H9 (cell line): ENCODE results near the gene PHTF1. TPM values are rescaled to one million over a fixed set of nuclear protein-coding genes. Genes with fewer than 3 reads are reported as not detected.
A peak's percentile ranks its signal among the peaks of the same experiment; 100 is the strongest.

Experiments
- DNase-seq: peaks from one replicate; pipeline ENCODE4 v3.0.0-alpha.2; 2017
- H2AFZ ChIP-seq: one replicate; pipeline ENCODE4 v1.6.1; 2013; ENCODE audit warnings: mild to moderate bottlenecking, low read length, control low read depth, moderate library complexity
- H2AK5ac ChIP-seq: 2 replicates; pipeline ENCODE4 v1.6.1; 2013; ENCODE audit warnings: low read length, control low read depth, mixed read lengths; ENCODE audit not compliant: insufficient read length
- H2BK120ac ChIP-seq: one replicate; pipeline ENCODE4 v1.6.1; 2013; ENCODE audit warnings: low read depth, mild to moderate bottlenecking, low read length, control low read depth, inconsistent platforms; ENCODE audit not compliant: poor library complexity, severe bottlenecking
- H2BK12ac ChIP-seq: 2 replicates; pipeline ENCODE4 v1.6.1; 2013; ENCODE audit warnings: low read length, control low read depth, mixed read lengths, low read depth; ENCODE audit not compliant: insufficient read length
- H2BK15ac ChIP-seq: 2 replicates; pipeline ENCODE4 v1.6.1; 2013; ENCODE audit warnings: low read depth, low read length, control low read depth
- H2BK20ac ChIP-seq: one replicate; pipeline ENCODE4 v1.6.1; 2013; ENCODE audit warnings: low read depth, mild to moderate bottlenecking, low read length, control low read depth, inconsistent platforms; ENCODE audit not compliant: poor library complexity, severe bottlenecking
- H2BK5ac ChIP-seq: 2 replicates; pipeline ENCODE4 v1.6.1; 2013; ENCODE audit warnings: low read length, control low read depth, mixed read lengths; ENCODE audit not compliant: insufficient read length
- H3K14ac ChIP-seq: 2 replicates; pipeline ENCODE4 v1.6.1; 2013; ENCODE audit warnings: low read length, control low read depth; ENCODE audit not compliant: insufficient read depth
- H3K18ac ChIP-seq: 2 replicates; pipeline ENCODE4 v1.6.1; 2013; ENCODE audit warnings: low read depth, mild to moderate bottlenecking, mixed read lengths, low read length, control low read depth; ENCODE audit not compliant: insufficient read length
- H3K23ac ChIP-seq: 2 replicates; pipeline ENCODE4 v1.6.1; 2013; ENCODE audit warnings: low read length, control low read depth, mixed read lengths, low read depth; ENCODE audit not compliant: insufficient read length
- H3K23me2 ChIP-seq: 2 replicates; pipeline ENCODE4 v1.6.1; 2013; ENCODE audit warnings: low read depth, mild to moderate bottlenecking, mixed read lengths, low read length, control low read depth; ENCODE audit not compliant: insufficient read length, poor library complexity, severe bottlenecking
- H3K27ac ChIP-seq: 2 replicates; pipeline ENCODE4 v1.5.1; 2013; ENCODE audit warnings: low read length, control low read depth, mixed read lengths, low read depth; ENCODE audit not compliant: insufficient read length
- H3K27me3 ChIP-seq: 2 replicates; pipeline ENCODE4 v1.6.1; 2013; ENCODE audit warnings: low read length, control low read depth, inconsistent platforms; ENCODE audit not compliant: insufficient read depth
- H3K4ac ChIP-seq: 2 replicates; pipeline ENCODE4 v1.6.1; 2013; ENCODE audit warnings: low read depth, mild to moderate bottlenecking, control low read depth, inconsistent platforms, low read length, moderate library complexity
- H3K4me1 ChIP-seq: 2 replicates; pipeline ENCODE4 v1.6.1; 2013; ENCODE audit warnings: low read length, control low read depth, inconsistent platforms; ENCODE audit not compliant: insufficient read depth
- H3K4me2 ChIP-seq: 2 replicates; pipeline ENCODE4 v1.6.1; 2013; ENCODE audit warnings: low read length, control low read depth, mixed read lengths; ENCODE audit not compliant: insufficient read length, insufficient read depth
- H3K56ac ChIP-seq: 2 replicates; pipeline ENCODE4 v1.6.1; 2013; ENCODE audit warnings: low read depth, mild to moderate bottlenecking, mixed read lengths, low read length, control low read depth; ENCODE audit not compliant: insufficient read length
- H3K79me1 ChIP-seq: 2 replicates; pipeline ENCODE4 v1.6.1; 2013; ENCODE audit warnings: low read depth, mild to moderate bottlenecking, moderate library complexity, low read length, control low read depth, inconsistent platforms; ENCODE audit not compliant: insufficient read depth, poor library complexity, severe bottlenecking
- H3K79me2 ChIP-seq: 2 replicates; pipeline ENCODE4 v1.6.1; 2013; ENCODE audit warnings: low read length, control low read depth, inconsistent platforms; ENCODE audit not compliant: insufficient read depth
- H3K9ac ChIP-seq: 2 replicates; pipeline ENCODE4 v1.6.1; 2013; ENCODE audit warnings: low read length, control low read depth, mixed read lengths; ENCODE audit not compliant: insufficient read length; ENCODE audit errors: extremely low read depth
- H3K9me3 ChIP-seq: one replicate; pipeline ENCODE4 v1.6.1; 2013; ENCODE audit warnings: low read depth, low read length, inconsistent platforms; ENCODE audit not compliant: control insufficient read depth
- H3T11ph ChIP-seq: one replicate; pipeline ENCODE4 v1.6.1; 2013; ENCODE audit warnings: mild to moderate bottlenecking, low read length, control low read depth, inconsistent platforms
- H4K20me1 ChIP-seq: one replicate; pipeline ENCODE4 v1.6.1; 2013; ENCODE audit not compliant: control insufficient read depth, insufficient read length, insufficient read depth
- H4K5ac ChIP-seq: 2 replicates; pipeline ENCODE4 v1.6.1; 2013; ENCODE audit warnings: low read depth, mild to moderate bottlenecking, mixed read lengths, low read length, control low read depth; ENCODE audit not compliant: insufficient read length
- H4K8ac ChIP-seq: replicated peaks from 2 replicates; pipeline ENCODE4 v1.6.1; 2013; ENCODE audit warnings: low read length, control low read depth, mixed read lengths, low read depth; ENCODE audit not compliant: insufficient read length
- H4K91ac ChIP-seq: 2 replicates; pipeline ENCODE4 v1.6.1; 2013; ENCODE audit warnings: low read depth, mild to moderate bottlenecking, moderate library complexity, mixed read lengths, low read length, control low read depth; ENCODE audit not compliant: insufficient read length
- H3K27ac Mint-ChIP-seq, 3 experiments: 2 replicates in 2 of 3; 3 replicates in 1 of 3; pipeline ENCODE4 v1.8.0; 2020 to 2021; ENCODE audit warnings: mixed read lengths in 3 of 3, mild to moderate bottlenecking in 1 of 3, moderate library complexity in 1 of 3
- H3K27me3 Mint-ChIP-seq: 2 replicates; pipeline ENCODE4 v1.8.0; 2021; ENCODE audit warnings: low read depth, mild to moderate bottlenecking, moderate library complexity, mixed read lengths
- H3K36me3 Mint-ChIP-seq, 3 experiments: 2 replicates in 2 of 3; 3 replicates in 1 of 3; pipeline ENCODE4 v1.8.0; 2020 to 2021; ENCODE audit warnings: low read depth in 3 of 3, mixed read lengths in 3 of 3; ENCODE audit not compliant: insufficient read depth in 1 of 3
- H3K4me1 Mint-ChIP-seq, 2 experiments: 2 replicates each; pipeline ENCODE4 v1.8.0; 2020; ENCODE audit warnings: mixed read lengths in 2 of 2
- H3K4me3 Mint-ChIP-seq, 2 experiments: 2 replicates in 1 of 2; 3 replicates in 1 of 2; pipeline ENCODE4 v1.8.0; 2020 to 2021; ENCODE audit warnings: mild to moderate bottlenecking in 2 of 2, mixed read lengths in 2 of 2, moderate library complexity in 1 of 2
- H3K9me3 Mint-ChIP-seq, 2 experiments: 2 replicates in 1 of 2; 3 replicates in 1 of 2; pipeline ENCODE4 v1.8.0; 2020; ENCODE audit warnings: mild to moderate bottlenecking in 2 of 2, mixed read lengths in 2 of 2, moderate library complexity in 1 of 2
- WGBS: extraction: QIAGEN DNeasy Blood & Tissue Kit; methylation state at CpG from one replicate; pipeline ENCODE4 v1.1.7; 2013; ENCODE audit warnings: missing lambda C conversion rate, low lambda C conversion rate, mixed read lengths; ENCODE audit not compliant: insufficient read length; ENCODE audit errors: extremely low coverage; 5-methylcytosine and 5-hydroxymethylcytosine counted together
- total RNA-seq: library from RNA; stranded (reverse); gene quantifications from 2 replicates; pipeline ENCODE4 v1.2.1, GENCODE V29; 2021
- TF ChIP-seq, protein P1 (sequence below): fragments of 200-600 bp; sonication (generic); conservative IDR thresholded peaks from 3 replicates; pipeline ENCODE4 v1.8.0; 2021; ENCODE audit warnings: antibody characterized with exemption, mild to moderate bottlenecking

Gene PHTF1
- total RNA-seq, 1 experiment from 2014 or later, result 28.4 TPM

DNA sequence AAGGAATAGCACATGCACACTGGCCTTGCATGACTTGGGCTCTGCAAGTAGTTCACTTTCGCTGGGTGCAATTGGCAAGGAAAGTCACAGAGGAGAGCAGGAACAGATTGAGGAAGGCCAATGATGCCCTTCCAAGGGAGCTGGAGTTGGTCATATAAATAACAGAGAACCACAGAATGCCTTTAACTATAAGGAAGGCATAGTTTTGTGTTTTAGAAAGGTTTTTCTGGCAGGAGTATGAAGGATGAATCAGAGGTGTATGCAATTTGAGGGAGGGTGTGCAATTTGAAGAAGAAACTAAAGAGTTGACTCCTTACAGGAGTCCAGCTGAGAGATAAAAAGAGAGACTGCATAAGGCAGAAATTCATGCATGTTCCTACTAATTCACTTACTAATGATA lies 112.1 kb downstream of the PHTF1 start:
- WGBS, result no CpG with 5 or more reads among the region's 1 CpG
- TF ChIP-seq, protein P1, sequence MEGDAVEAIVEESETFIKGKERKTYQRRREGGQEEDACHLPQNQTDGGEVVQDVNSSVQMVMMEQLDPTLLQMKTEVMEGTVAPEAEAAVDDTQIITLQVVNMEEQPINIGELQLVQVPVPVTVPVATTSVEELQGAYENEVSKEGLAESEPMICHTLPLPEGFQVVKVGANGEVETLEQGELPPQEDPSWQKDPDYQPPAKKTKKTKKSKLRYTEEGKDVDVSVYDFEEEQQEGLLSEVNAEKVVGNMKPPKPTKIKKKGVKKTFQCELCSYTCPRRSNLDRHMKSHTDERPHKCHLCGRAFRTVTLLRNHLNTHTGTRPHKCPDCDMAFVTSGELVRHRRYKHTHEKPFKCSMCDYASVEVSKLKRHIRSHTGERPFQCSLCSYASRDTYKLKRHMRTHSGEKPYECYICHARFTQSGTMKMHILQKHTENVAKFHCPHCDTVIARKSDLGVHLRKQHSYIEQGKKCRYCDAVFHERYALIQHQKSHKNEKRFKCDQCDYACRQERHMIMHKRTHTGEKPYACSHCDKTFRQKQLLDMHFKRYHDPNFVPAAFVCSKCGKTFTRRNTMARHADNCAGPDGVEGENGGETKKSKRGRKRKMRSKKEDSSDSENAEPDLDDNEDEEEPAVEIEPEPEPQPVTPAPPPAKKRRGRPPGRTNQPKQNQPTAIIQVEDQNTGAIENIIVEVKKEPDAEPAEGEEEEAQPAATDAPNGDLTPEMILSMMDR, result no peak
- Histone ChIP-seq H3K4me2 (no peak overlapping the region), H2BK12ac (no peak overlapping the region), H4K5ac (no peak overlapping the region), H3K79me1 (no peaks in the 10 kb centered on the region), H2AK5ac (no peak overlapping the region), H4K8ac (no peak overlapping the region), H3K14ac (no peak overlapping the region), H3K18ac (no peak overlapping the region), H2BK120ac (no peak overlapping the region), H3K79me2 (no peaks in the 10 kb centered on the region), H2BK15ac (no peak overlapping the region), H3T11ph (no peak overlapping the region), H2BK5ac (no peak overlapping the region), H4K91ac (no peak overlapping the region), H3K9me3 (no peaks in the 10 kb centered on the region), H4K20me1 (no peaks in the 10 kb centered on the region), H3K23ac (no peak overlapping the region), H3K9ac (no peak overlapping the region), H3K4ac (no peak overlapping the region), H3K23me2 (no peaks in the 10 kb centered on the region), H3K27me3 (no peaks in the 10 kb centered on the region), H3K56ac (no peak overlapping the region), H2AFZ (no peak overlapping the region), H2BK20ac (no peak overlapping the region), H3K27ac (no peak overlapping the region), H3K4me1 (no peaks in the 10 kb centered on the region)
- Mint-ChIP-seq H3K27me3 (no peaks in the 10 kb centered on the region), H3K4me3 (no peak overlapping the region), H3K27ac (peak overlapping the region in 1 of 3 experiments; percentile 12; a peak in 1 of 7 replicates), H3K4me1 (no peaks in the 10 kb centered on the region), H3K36me3 (no peaks in the 10 kb centered on the region), H3K9me3 (no peaks in the 10 kb centered on the region)
- DNase-seq, result no peak

Other genes starting within 250 kb of the PHTF1 start
- gene RSBN1, start 53.0 kb upstream of the PHTF1 start, total RNA-seq, result 11.0 and 11.4 TPM in 2 replicates
- not detected in 2 replicates for gene PTPN22, start 112.2 kb upstream of the PHTF1 start, total RNA-seq
- 0.22 and 0.53 TPM in 2 replicates for gene BCL2L15, start 128.1 kb upstream of the PHTF1 start, total RNA-seq
- gene AP4B1, start 145.3 kb upstream of the PHTF1 start, total RNA-seq, result 19.3 and 19.7 TPM in 2 replicates
- 12.0 and 13.4 TPM in 2 replicates for gene DCLRE1B, start 145.8 kb upstream of the PHTF1 start, total RNA-seq
- 65.7 and 68.1 TPM in 2 replicates for gene HIPK1, start 169.8 kb upstream of the PHTF1 start, total RNA-seq
- 171 and 176 TPM in 2 replicates for gene OLFML3, start 220.0 kb upstream of the PHTF1 start, total RNA-seq